KOPT-K1 (cell line): ENCODE results near the gene TTC28.
"Not testable (repeated sequence)": the region's sequence is repeated elsewhere in the genome, so short reads cannot be mapped to it uniquely, and the experiment has no call there.

Experiments used
- H3K27ac ChIP-seq: fragments of 200-600 bp; sonication (generic); 2 replicates; pipeline ENCODE4 v1.5.1; 2016; ENCODE audit warnings: antibody characterized with exemption, mild to moderate bottlenecking, low read depth, low read length; ENCODE audit not compliant: poor library complexity, severe bottlenecking
- H3K36me3 ChIP-seq: fragments of 200-600 bp; sonication (generic); 2 replicates; pipeline ENCODE4 v1.5.1; 2017; ENCODE audit warnings: antibody characterized with exemption, mild to moderate bottlenecking, low read length, moderate library complexity; ENCODE audit not compliant: insufficient read depth
- H3K9me3 ChIP-seq: fragments of 200-600 bp; sonication (generic); 2 replicates; pipeline ENCODE4 v1.5.1; 2017; ENCODE audit warnings: antibody characterized with exemption, low read length, mild to moderate bottlenecking; ENCODE audit not compliant: insufficient read depth, poor library complexity, severe bottlenecking

Gene TTC28

GRCh38 chr22:28223826-28224225 lies 455.8 kb downstream of the TTC28 start:
- H3K27ac ChIP-seq: no peak overlapping the region
- H3K9me3 ChIP-seq: no peaks in the 10 kb centered on the region
- H3K36me3 ChIP-seq: no peaks in the 10 kb centered on the region

DNA sequence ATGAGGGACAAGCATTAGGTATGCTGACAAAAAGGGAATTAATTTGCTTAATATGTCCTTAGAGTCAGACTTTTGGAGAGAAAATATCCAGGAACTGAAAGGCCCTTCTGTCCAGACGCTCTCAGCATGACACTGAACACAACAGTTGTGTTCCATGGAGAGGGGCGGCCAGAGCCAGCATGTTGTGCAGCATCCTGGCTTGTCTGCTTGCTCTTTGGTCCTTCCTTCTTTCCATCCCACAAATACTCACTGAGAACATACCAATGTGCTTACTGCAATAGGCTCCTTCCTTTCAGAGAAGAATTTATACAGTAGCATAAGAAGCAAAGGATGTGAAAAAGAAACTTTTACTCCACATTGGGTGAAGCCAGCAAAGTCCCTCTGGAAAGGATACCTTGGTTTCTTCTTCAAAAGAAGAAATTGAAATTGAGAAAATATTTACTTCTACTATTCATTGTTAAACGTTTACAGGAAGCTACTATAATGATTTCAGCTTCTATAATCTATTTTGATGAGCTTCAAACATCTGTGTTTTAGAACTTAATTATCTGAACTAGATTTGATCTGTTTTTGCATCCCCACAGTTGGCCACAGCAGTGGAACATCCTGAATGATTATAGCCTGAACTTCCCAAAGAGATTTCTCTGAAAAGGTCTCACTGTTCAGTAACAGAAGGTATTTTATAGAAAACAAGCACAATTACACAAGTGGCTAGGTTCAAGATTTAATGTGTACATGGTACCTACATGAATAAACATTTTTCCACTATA lies 456.5 kb downstream of the TTC28 start:
- no peaks in the 10 kb centered on the region for H3K36me3 ChIP-seq
- no peaks in the 10 kb centered on the region for H3K9me3 ChIP-seq
- H3K27ac ChIP-seq: no peak overlapping the region

GRCh38 chr22:28222571-28222970 lies 457.1 kb downstream of the TTC28 start:
- Histone ChIP-seq H3K27ac (no peak overlapping the region), H3K36me3 (no peaks in the 10 kb centered on the region), H3K9me3 (no peaks in the 10 kb centered on the region)

DNA sequence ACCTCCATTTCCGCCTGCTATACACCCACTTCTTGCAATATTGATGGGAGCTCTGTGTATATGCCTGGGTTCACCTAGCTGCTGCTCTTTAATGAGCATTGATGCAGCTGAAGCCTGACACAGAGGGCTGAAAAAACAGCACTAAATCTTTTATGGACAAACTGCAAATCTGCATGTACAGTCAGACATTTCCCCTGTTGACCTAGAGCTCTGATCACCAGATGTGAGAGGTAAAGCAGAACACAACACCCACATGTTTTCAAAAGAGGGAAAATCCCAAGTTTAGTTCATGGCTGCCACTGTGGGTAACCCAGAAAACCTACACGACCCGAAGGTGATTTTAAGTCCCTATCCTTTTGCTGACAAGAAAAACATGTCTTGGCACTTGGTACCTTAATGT lies 457.6 kb downstream of the TTC28 start:
- Histone ChIP-seq H3K36me3 (no peaks in the 10 kb centered on the region), H3K9me3 (no peaks in the 10 kb centered on the region), H3K27ac (no peak overlapping the region)

DNA sequence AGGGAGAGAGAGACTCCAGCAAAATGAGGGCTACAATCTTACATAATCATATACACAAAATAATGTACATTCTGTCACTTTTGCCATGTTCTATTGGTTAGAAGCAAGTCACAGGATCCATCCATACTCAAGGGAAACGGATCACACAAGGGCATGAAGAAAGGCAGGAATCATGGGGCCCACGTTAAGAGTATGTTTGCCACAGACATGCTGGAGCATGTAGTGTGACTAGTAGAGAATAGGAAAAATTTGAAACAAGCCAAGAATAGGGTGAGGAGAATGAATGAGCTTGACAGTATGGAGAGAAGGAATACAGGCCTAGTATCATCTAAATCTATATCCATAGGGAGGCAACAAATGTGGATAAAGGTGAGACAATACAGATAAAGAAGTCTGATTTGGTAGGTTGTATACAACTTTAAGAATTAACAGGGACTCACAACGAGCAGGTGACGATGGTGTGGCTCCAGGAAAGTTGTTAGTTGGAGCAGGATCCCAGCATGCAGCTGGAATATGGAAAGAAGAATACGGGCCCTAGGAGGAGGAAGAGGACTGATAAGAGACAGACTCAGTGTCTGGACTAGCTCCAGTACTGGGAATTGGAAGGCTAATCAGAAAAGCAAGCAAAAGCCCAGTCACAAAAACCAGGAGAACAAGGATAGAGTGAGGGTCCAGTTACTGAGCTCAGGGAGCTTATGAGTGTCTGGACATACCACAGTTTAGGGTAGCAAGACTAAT lies 458.8 kb downstream of the TTC28 start:
- no peaks in the 10 kb centered on the region for H3K36me3 ChIP-seq
- no peaks in the 10 kb centered on the region for H3K9me3 ChIP-seq
- H3K27ac ChIP-seq: no peak overlapping the region

GRCh38 chr22:28217277-28217676 lies 462.4 kb downstream of the TTC28 start:
- H3K9me3 ChIP-seq: no peaks in the 10 kb centered on the region
- no peaks in the 10 kb centered on the region for H3K36me3 ChIP-seq
- H3K27ac ChIP-seq: no peak overlapping the region

DNA sequence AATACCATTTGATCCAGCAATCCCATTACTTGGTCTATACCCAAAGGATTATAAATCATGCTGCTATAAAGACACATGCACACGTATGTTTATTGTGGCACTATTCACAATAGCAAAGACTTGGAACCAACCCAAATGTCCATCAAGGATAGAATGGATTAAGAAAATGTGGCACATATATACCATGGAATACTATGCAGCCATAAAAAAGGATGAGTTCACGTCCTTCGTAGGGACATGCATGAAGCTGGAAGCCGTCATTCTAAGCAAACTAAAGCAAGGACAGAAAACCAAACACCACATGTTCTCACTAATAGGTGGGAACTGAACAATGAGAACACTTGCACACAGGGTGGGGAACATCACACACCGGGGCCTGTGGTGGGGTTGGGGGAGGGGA lies 464.9 kb downstream of the TTC28 start:
- not testable (repeated sequence) for H3K27ac ChIP-seq, H3K36me3 ChIP-seq, H3K9me3 ChIP-seq

DNA sequence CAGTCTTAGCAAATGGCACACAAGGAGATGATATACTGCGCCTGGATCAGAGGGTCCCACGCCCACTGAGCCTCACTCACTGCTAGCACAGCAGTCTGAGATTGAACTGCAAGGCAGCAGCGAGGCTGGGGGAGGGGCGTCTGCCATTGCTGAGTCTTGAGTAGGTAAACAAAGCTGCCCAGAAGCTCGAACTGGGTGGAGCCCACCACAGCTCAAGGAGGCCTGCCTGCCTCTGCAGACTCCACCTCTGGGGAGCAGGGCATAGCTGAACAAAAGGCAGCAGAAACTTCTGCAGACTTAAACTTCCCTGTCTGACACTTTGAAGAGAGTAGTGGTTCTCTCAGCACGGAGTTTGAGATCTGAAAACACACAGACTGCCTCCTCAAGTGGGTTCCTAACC lies 470.2 kb downstream of the TTC28 start:
- H3K27ac ChIP-seq, H3K9me3 ChIP-seq, H3K36me3 ChIP-seq: not testable (repeated sequence)

- no peak overlapping the region for H3K27ac ChIP-seq
- no peaks in the 10 kb centered on the region for H3K9me3 ChIP-seq
- H3K36me3 ChIP-seq: no peaks in the 10 kb centered on the region
Measured at GRCh38 chr22:28208787-28209186, 470.9 kb downstream of the TTC28 start.

DNA sequence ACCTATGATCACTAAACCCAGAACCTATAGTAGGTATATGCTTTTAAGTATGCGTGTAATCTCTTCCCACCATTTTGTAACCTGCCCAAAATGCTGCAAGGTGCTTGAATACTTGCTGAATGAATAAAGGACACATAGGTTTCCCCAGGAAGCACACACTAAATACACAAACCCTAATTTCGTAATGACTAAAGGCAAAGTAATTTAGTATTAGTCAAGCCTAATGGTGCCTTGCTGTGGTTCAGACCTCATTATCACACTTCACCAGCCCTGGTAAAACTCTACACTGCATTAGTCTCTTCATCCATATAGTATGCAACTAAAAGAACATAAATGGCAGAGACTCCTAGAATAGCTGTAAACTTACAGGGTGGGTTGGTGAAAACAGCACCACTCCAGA lies 471.6 kb downstream of the TTC28 start:
- H3K36me3 ChIP-seq: no peaks in the 10 kb centered on the region
- no peaks in the 10 kb centered on the region for H3K9me3 ChIP-seq
- H3K27ac ChIP-seq: no peak overlapping the region

DNA sequence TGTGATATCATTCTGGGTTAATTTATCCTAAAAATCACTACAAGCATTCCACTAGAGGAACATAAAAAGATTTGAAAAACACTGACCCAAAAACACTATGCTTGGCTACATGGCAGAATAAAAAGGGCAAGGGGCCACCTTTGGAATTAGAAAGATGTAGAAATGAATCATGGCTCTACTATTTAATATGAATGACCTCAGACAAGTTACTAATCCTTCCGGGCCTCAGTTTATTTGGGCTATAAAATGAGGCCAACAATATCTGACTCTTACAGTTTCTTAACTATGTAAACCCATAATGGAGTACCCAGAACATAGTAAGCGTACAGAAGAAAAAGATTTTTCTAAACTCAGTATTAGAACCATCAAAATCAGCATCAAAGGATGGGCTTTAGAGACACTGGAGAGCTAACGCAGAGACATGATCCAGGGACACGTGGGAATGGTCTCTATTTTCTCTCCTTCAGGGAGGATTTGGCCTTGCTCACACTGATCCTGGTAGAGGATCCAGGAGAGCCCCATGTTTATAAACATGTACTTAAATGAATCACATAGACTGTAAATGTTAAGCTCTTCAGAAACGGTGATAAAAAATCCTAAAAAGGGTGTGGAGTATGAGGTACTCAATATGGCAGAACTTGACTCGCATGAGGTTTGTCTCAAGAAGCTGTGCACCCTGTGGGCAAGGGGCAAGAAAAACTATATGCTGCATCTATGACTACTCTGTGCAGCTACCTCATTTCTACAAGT lies 472.2 kb downstream of the TTC28 start:
- H3K36me3 ChIP-seq: no peaks in the 10 kb centered on the region
- H3K27ac ChIP-seq: no peak overlapping the region
- no peaks in the 10 kb centered on the region for H3K9me3 ChIP-seq

DNA sequence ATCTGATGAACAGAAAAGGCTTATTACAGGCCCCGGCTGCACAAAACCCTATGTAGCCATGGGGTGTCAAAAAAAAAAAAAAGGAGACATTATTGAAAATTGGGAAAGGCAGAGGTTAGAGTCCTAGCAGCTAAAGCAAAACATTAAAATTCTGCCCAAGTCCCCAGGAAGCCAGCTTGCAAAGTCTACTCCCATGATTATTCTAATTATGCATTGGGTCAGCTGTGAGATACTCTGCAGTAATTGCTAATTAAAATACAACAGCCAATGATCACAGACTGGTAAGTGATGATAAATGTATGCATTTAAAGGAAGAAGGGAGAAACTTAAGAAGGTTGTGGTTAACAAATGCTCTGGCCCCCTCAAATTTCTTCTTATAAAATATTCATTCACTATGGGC lies 473.7 kb downstream of the TTC28 start:
- H3K36me3 ChIP-seq: no peaks in the 10 kb centered on the region
- no peaks in the 10 kb centered on the region for H3K9me3 ChIP-seq
- H3K27ac ChIP-seq: no peak overlapping the region

DNA sequence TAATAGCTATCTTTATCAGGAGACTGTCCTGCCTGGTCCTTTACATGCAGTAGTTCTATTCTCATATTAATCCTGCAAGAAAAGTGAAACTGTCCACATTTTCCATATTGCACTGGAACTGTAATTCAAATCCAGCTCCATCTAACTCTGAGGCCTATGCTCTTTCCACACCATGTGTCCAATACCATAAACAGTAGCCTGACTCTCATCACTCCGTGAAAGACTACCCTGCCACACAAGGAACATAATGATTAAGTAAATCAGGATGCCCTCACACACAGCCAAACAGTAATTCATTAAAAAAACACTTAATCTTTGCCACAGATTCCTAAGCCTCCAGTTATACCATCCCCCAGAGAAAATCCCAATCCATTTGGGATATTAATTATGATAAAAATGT lies 475.3 kb downstream of the TTC28 start:
- Histone ChIP-seq H3K36me3 (no peaks in the 10 kb centered on the region), H3K9me3 (no peaks in the 10 kb centered on the region), H3K27ac (no peak overlapping the region)

DNA sequence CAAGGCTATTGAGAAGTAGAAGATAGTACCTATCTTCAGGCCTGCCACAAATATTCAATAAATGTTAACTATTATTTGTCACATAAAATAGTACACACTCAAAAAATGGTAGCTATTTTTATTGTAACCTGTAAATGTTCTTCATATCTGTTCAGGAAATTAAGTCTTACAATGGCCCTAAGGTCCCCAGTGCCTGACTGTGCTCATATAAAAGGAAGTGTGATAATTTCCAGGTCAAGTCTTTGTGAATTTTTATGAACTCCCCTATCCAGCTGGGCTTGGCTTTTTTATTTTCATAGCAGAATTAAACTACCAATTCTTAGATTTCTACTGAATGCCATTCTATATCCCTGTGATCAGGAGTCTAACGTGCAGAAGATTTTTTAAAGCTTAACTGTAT lies 476.4 kb downstream of the TTC28 start:
- no peaks in the 10 kb centered on the region for H3K36me3 ChIP-seq
- H3K27ac ChIP-seq: no peak overlapping the region
- H3K9me3 ChIP-seq: no peaks in the 10 kb centered on the region

- H3K36me3 ChIP-seq: no peaks in the 10 kb centered on the region
Measured at GRCh38 chr22:28198692-28199091, 480.9 kb downstream of the TTC28 start.

More at GRCh38 chr22:28198692-28199091, 480.9 kb downstream of the TTC28 start:
- no peak overlapping the region for H3K27ac ChIP-seq
- H3K9me3 ChIP-seq: no peaks in the 10 kb centered on the region
